K562 (cell line): Measurements from ENCODE around the gene LAMA4.

Experiments
- CEBPG ChIP-seq, 3 experiments: fragments of 200-800 bp in 1 of 3; sonication (Bioruptor generic) in 1 of 3; sonication (generic) in 1 of 3; formaldehyde crosslinking in 1 of 3; IDR thresholded peaks in 2 of 3; conservative IDR thresholded peaks in 1 of 3; 2 replicates each; pipeline versions ENCODE4 v1.6.1 to v1.8.0; 2016 to 2022; ENCODE audit warnings: missing compliant biosample characterization in 2 of 3, missing genetic modification characterization in 2 of 3, mild to moderate bottlenecking in 1 of 3, missing genetic modification reagents in 1 of 3
- ELF1 ChIP-seq: fragments of 200-800 bp; sonication (Bioruptor generic); IDR thresholded peaks from 2 replicates; pipeline ENCODE4 v1.6.1; 2016; ENCODE audit warnings: missing genetic modification characterization, missing compliant biosample characterization
- NR2C1 ChIP-seq, 2 experiments: fragments of 450-650 bp; IDR thresholded peaks; 2 replicates each; pipeline ENCODE4 v1.6.1; 2017; ENCODE audit warnings: mild to moderate bottlenecking in 2 of 2, antibody characterized with exemption in 1 of 2, inconsistent platforms in 1 of 2, missing compliant biosample characterization in 1 of 2, missing genetic modification characterization in 1 of 2
- POLR2A ChIP-seq: fragments of 450-650 bp; conservative IDR thresholded peaks from 2 replicates; pipeline ENCODE4 v1.6.1; 2016
- PYGO2 ChIP-seq: fragments of 450-650 bp; IDR thresholded peaks from 2 replicates; pipeline ENCODE4 v1.6.1; 2016; ENCODE audit warnings: mild to moderate bottlenecking, missing genetic modification characterization, moderate library complexity, missing compliant biosample characterization
- RUNX1 ChIP-seq: sonication (generic); IDR thresholded peaks from 2 replicates; pipeline ENCODE4 v1.6.1; 2016; ENCODE audit warnings: antibody characterized with exemption, low read depth
- TARDBP ChIP-seq: fragments of 450-650 bp; IDR thresholded peaks from 2 replicates; pipeline ENCODE4 v1.6.1; 2016
- TBP ChIP-seq: optimal IDR thresholded peaks from 2 replicates; pipeline ENCODE3; 2011; ENCODE audit warnings: low read depth, low read length, improper control_type of control experiment
- TF ChIP-seq, protein P1 (sequence below), 2 experiments: fragments of 450-650 bp in 1 of 2; sonication (generic) in 1 of 2; formaldehyde crosslinking in 1 of 2; IDR thresholded peaks; 2 replicates each; pipeline versions ENCODE4 v1.7.1 to v1.9.0; 2016 to 2022; ENCODE audit warnings: inconsistent platforms in 1 of 2, mild to moderate bottlenecking in 1 of 2, missing genetic modification reagents in 1 of 2
- TF ChIP-seq, protein P2 (sequence below): sonication (generic); formaldehyde crosslinking; IDR thresholded peaks from 2 replicates; pipeline ENCODE4 v1.8.0; 2022; ENCODE audit warnings: mild to moderate bottlenecking, missing genetic modification reagents
- TF ChIP-seq, protein P3 (sequence below), 3 experiments: IDR thresholded peaks in 2 of 3; conservative IDR thresholded peaks in 1 of 3; 2 replicates each; pipeline ENCODE4 v1.5.1; 2011 to 2012; ENCODE audit warnings: low read length in 3 of 3, mild to moderate bottlenecking in 3 of 3, control low read depth in 2 of 3, improper control_type of control experiment in 1 of 3, inconsistent platforms in 1 of 3, low read depth in 1 of 3, mixed read lengths in 1 of 3, moderate library complexity in 1 of 3; ENCODE audit not compliant: insufficient read depth in 2 of 3
- TF ChIP-seq, protein P4 (sequence below): sonication (generic); formaldehyde crosslinking; IDR thresholded peaks from 2 replicates; pipeline ENCODE4 v1.9.0; 2022; ENCODE audit warnings: mild to moderate bottlenecking, missing genetic modification reagents
- TF ChIP-seq, protein P5 (sequence below): fragments of 200-800 bp; sonication (Bioruptor generic); IDR thresholded peaks from 2 replicates; pipeline ENCODE4 v1.6.1; 2017; ENCODE audit warnings: missing genetic modification characterization, missing compliant biosample characterization

DNA sequence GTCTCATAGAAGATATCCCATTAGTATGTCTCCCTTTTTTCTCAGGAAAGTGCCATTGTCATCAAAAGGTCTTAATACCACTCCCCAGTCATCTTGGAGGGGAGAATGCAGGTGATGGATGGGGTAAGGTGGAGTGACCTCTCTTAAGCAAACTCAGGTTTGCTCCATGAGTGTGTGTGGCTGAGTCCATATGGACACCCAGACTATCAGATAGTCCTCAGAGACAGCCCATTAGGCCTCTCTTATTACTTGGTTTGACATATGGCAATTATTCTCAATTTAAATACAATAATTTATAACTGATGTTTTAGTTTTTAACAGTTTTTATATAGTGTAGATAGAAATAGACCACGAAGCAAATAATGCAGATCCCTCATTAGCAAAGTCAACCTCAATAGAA, 23.2 kb downstream of the LAMA4 start:
- TF ChIP-seq PYGO2 (tag) (no peak), ELF1 (no peak), NR2C1 (IDR thresholded peaks at IDR 0.05) (no peak), NR2C1 (tag; IDR thresholded peaks at IDR 0.05) (no peak), RUNX1 (no peak), TBP (no peak), CEBPG (CRISPR knock-in tag; IDR thresholded peaks at IDR 0.05) (no peak), CEBPG (tag; conservative IDR thresholded peaks at IDR 0.05 in 1 of 2, IDR thresholded peaks at IDR 0.05 in 1 of 2) (no peak), TARDBP (no peak), POLR2A (no peak)
- TF ChIP-seq, protein P1, sequence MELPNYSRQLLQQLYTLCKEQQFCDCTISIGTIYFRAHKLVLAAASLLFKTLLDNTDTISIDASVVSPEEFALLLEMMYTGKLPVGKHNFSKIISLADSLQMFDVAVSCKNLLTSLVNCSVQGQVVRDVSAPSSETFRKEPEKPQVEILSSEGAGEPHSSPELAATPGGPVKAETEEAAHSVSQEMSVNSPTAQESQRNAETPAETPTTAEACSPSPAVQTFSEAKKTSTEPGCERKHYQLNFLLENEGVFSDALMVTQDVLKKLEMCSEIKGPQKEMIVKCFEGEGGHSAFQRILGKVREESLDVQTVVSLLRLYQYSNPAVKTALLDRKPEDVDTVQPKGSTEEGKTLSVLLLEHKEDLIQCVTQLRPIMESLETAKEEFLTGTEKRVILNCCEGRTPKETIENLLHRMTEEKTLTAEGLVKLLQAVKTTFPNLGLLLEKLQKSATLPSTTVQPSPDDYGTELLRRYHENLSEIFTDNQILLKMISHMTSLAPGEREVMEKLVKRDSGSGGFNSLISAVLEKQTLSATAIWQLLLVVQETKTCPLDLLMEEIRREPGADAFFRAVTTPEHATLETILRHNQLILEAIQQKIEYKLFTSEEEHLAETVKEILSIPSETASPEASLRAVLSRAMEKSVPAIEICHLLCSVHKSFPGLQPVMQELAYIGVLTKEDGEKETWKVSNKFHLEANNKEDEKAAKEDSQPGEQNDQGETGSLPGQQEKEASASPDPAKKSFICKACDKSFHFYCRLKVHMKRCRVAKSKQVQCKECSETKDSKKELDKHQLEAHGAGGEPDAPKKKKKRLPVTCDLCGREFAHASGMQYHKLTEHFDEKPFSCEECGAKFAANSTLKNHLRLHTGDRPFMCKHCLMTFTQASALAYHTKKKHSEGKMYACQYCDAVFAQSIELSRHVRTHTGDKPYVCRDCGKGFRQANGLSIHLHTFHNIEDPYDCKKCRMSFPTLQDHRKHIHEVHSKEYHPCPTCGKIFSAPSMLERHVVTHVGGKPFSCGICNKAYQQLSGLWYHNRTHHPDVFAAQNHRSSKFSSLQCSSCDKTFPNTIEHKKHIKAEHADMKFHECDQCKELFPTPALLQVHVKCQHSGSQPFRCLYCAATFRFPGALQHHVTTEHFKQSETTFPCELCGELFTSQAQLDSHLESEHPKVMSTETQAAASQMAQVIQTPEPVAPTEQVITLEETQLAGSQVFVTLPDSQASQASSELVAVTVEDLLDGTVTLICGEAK (IDR thresholded peaks at IDR 0.05), result no peak
- TF ChIP-seq, protein P1 (CRISPR knock-in tag; IDR thresholded peaks at IDR 0.05), result no peak
- TF ChIP-seq, protein P2, sequence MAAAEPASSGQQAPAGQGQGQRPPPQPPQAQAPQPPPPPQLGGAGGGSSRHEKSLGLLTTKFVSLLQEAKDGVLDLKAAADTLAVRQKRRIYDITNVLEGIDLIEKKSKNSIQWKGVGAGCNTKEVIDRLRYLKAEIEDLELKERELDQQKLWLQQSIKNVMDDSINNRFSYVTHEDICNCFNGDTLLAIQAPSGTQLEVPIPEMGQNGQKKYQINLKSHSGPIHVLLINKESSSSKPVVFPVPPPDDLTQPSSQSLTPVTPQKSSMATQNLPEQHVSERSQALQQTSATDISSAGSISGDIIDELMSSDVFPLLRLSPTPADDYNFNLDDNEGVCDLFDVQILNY, result no peak
- TF ChIP-seq, protein P3, sequence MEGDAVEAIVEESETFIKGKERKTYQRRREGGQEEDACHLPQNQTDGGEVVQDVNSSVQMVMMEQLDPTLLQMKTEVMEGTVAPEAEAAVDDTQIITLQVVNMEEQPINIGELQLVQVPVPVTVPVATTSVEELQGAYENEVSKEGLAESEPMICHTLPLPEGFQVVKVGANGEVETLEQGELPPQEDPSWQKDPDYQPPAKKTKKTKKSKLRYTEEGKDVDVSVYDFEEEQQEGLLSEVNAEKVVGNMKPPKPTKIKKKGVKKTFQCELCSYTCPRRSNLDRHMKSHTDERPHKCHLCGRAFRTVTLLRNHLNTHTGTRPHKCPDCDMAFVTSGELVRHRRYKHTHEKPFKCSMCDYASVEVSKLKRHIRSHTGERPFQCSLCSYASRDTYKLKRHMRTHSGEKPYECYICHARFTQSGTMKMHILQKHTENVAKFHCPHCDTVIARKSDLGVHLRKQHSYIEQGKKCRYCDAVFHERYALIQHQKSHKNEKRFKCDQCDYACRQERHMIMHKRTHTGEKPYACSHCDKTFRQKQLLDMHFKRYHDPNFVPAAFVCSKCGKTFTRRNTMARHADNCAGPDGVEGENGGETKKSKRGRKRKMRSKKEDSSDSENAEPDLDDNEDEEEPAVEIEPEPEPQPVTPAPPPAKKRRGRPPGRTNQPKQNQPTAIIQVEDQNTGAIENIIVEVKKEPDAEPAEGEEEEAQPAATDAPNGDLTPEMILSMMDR (IDR thresholded peaks at IDR 0.05 in 2 of 3, conservative IDR thresholded peaks at IDR 0.05 in 1 of 3; ENCODE audit: insufficient read depth in 2 of 3, low read depth in 1 of 3, low read length in 3 of 3), result no peak
- TF ChIP-seq, protein P4, sequence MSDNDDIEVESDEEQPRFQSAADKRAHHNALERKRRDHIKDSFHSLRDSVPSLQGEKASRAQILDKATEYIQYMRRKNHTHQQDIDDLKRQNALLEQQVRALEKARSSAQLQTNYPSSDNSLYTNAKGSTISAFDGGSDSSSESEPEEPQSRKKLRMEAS (CRISPR knock-in tag), result no peak
- TF ChIP-seq, protein P5, sequence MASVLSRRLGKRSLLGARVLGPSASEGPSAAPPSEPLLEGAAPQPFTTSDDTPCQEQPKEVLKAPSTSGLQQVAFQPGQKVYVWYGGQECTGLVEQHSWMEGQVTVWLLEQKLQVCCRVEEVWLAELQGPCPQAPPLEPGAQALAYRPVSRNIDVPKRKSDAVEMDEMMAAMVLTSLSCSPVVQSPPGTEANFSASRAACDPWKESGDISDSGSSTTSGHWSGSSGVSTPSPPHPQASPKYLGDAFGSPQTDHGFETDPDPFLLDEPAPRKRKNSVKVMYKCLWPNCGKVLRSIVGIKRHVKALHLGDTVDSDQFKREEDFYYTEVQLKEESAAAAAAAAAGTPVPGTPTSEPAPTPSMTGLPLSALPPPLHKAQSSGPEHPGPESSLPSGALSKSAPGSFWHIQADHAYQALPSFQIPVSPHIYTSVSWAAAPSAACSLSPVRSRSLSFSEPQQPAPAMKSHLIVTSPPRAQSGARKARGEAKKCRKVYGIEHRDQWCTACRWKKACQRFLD (CRISPR knock-in tag), result no peak
